ENCODE data around the gene RYR2.
"Not testable (repeated sequence)": the region's sequence is repeated elsewhere in the genome, so short reads cannot be mapped to it uniquely, and the experiment has no call there.

RYR2 gene

GRCh38 chr1:237353918-237354317 lies 311.9 kb downstream of the RYR2 start:
- DNase-seq (ENCODE audit: low read depth): no peak

GRCh38 chr1:237355022-237355421 lies 313.0 kb downstream of the RYR2 start:
- DNase-seq (ENCODE audit: low read depth): no peak

GRCh38 chr1:237358555-237358954 lies 316.6 kb downstream of the RYR2 start:
- DNase-seq (ENCODE audit: low read depth): no peak

GRCh38 chr1:237367758-237368157 lies 325.8 kb downstream of the RYR2 start:
- no peak for DNase-seq (ENCODE audit: low read depth)

GRCh38 chr1:237371477-237371876 lies 329.5 kb downstream of the RYR2 start:
- not testable (repeated sequence) for DNase-seq (ENCODE audit: low read depth)

- DNase-seq (ENCODE audit: low read depth): no peak
These were observed 341.8 kb downstream of the RYR2 start for GRCh38 chr1:237383791-237384190.

GRCh38 chr1:237384213-237384612 lies 342.2 kb downstream of the RYR2 start:
- DNase-seq (ENCODE audit: low read depth): no peak

- DNase-seq (ENCODE audit: low read depth): no peak
These were observed 344.6 kb downstream of the RYR2 start for GRCh38 chr1:237386362-237387143.

GRCh38 chr1:237387144-237387505 lies 345.1 kb downstream of the RYR2 start:
- DNase-seq (ENCODE audit: low read depth): no peak

- DNase-seq (ENCODE audit: low read depth): no peak
These were observed 348.8 kb downstream of the RYR2 start for GRCh38 chr1:237390823-237391222.

GRCh38 chr1:237393632-237394031 lies 351.6 kb downstream of the RYR2 start:
- no peak for DNase-seq (ENCODE audit: low read depth)

GRCh38 chr1:237394281-237394680 lies 352.3 kb downstream of the RYR2 start:
- no peak for DNase-seq (ENCODE audit: low read depth)

- DNase-seq (ENCODE audit: low read depth): no peak
These were observed 354.4 kb downstream of the RYR2 start for GRCh38 chr1:237396426-237396825.

GRCh38 chr1:237398751-237399150 lies 356.8 kb downstream of the RYR2 start:
- DNase-seq (ENCODE audit: low read depth): no peak

GRCh38 chr1:237405912-237406311 lies 363.9 kb downstream of the RYR2 start:
- no peak for DNase-seq (ENCODE audit: low read depth)

GRCh38 chr1:237411621-237412020 lies 369.6 kb downstream of the RYR2 start:
- no peak for DNase-seq (ENCODE audit: low read depth)

GRCh38 chr1:237416924-237417655 lies 375.1 kb downstream of the RYR2 start:
- no peak for DNase-seq (ENCODE audit: low read depth)

- no peak for DNase-seq (ENCODE audit: low read depth)
These were observed 386.8 kb downstream of the RYR2 start for GRCh38 chr1:237428809-237429208.

- no peak for DNase-seq (ENCODE audit: low read depth)
These were observed 387.3 kb downstream of the RYR2 start for GRCh38 chr1:237429252-237429651.

GRCh38 chr1:237431448-237431847 lies 389.5 kb downstream of the RYR2 start:
- DNase-seq (ENCODE audit: low read depth): no peak

- no peak for DNase-seq (ENCODE audit: low read depth)
These were observed 398.4 kb downstream of the RYR2 start for GRCh38 chr1:237440346-237440745.

- no peak for DNase-seq (ENCODE audit: low read depth)
These were observed 402.3 kb downstream of the RYR2 start for GRCh38 chr1:237444120-237444790.

- no peak for DNase-seq (ENCODE audit: low read depth)
These were observed 406.1 kb downstream of the RYR2 start for GRCh38 chr1:237448042-237448441.

Data from stimulated activated CD4-positive, alpha-beta T cell treated with anti-CD3 and anti-CD28 coated beads, Interleukin-2, amount 100 ng/mL, for 4 hours (primary cell).